CD4-positive, alpha-beta T cell treated with Interleukin-12 subunit alpha and Interleukin-12 subunit beta, for 1 hour (primary cell): ENCODE data around the gene SETD6.

ENCODE experiments used
- DNase-seq: peaks from one replicate; pipeline ENCODE4 v3.0.0-alpha.2; 2020

SETD6 gene

DNA sequence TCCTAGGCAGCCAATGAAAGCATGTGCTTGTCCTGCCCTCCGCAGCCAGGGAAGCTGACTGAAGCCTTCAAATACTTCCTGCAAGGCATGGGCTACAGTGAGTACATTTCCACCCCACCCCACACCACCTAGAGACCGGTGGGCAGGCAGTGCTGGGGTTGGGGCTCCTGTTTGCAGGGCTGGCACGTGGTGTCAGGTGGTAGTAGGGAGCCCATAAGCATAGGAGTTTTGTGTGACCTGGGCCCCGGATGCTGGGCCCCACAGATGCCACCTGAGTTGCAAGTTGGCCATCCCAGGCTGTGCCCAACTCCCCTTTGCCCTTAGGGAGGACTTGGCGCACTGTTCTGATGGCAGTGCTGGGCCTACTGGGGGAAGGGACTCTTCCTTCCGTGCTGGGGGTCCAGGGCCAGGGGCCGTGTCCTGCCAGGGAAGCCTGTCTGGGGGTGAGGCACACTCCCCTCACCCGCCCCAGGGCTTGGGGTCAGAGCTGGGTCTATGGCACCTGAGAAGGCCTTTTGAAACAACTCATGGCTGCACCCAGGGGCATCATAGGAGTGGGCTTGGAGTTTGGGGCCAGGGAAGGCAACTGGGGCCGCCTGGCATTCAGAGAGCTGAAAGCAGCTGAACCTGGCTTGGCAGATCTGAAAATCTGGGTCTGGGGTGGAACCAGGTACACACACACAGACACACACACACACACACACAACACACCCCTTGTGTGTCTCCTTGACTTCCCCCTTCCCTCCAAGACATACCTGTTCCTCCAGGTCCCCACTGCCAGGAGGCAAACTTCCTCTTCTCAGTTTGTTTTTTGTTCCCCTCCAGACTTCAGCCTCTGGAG, 5.8 kb upstream of the SETD6 start:
- DNase-seq, result no peak

DNA sequence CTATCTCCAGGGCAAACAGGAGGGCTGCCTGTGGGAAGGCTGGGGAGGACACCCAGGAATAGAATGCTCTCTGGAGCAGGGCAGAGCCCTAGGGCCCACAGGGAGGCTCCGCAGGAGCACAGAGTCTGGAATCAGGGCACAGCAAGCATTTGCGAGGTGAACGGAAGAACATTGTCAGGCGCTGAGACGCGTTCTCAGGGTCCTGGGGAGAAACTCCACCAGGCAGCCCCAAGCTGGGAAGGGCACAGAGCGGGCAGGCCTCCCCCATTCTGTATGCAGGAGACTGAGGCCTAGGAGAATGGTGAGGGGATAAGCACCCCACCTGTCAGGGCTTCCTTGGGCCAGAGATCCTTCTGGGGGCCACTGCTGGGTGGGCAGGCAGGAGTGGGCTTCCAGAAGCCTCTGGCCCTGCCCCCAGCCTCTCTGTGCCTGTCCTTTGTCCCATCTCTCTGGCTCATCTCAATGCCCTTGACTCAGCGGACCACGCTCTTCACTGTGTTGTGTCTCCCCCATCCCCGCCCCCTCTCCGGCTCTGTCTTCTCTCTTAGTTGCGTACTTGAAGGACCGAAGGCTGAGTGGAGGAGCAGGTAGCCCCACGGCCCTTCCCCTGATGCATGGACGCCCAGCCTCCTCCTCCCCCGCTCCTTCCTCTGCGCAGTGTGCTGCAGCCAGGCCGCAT, 5.1 kb upstream of the SETD6 start:
- DNase-seq, result no peak

DNA sequence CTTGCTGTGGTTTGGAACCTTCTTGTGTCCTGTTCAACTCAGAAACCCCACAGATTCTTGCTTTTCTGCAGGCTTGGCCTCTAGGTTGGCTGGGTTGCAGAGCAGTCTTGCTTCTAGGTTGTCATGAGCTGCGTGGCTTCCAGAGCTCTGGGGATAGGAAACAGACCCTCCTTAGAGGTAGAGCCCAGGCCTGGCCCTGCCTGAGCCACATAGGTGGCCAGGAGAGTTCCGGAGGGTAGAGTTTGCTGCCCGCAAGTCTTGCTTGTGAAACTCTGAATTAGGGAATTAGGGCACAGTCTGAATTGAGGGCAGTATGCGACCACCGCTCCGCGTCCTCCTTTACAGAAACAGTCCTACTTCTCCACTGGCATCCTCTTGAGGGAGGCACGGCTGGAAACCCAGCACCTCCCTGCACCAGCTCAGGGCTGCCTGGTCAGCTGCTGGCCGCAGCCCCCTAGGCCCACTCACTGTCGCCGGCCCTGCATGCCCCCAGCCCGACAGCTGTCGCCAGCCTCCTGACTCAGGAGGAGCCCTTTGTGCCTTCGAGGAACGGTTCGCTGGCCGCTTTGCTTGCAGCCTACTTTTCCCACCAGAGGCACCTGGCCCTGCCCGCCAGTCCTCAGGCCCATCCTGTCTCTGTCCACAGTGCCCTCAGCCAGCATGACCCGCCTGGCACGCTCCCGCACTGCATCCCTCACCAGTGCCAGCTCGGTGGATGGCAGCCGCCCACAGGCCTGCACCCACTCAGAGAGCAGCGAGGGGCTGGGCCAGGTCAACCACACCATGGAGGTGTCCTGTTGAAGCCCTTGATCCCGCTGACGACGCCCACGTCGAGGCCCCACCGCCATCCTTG, 4.3 kb upstream of the SETD6 start:
- no peak for DNase-seq

DNA sequence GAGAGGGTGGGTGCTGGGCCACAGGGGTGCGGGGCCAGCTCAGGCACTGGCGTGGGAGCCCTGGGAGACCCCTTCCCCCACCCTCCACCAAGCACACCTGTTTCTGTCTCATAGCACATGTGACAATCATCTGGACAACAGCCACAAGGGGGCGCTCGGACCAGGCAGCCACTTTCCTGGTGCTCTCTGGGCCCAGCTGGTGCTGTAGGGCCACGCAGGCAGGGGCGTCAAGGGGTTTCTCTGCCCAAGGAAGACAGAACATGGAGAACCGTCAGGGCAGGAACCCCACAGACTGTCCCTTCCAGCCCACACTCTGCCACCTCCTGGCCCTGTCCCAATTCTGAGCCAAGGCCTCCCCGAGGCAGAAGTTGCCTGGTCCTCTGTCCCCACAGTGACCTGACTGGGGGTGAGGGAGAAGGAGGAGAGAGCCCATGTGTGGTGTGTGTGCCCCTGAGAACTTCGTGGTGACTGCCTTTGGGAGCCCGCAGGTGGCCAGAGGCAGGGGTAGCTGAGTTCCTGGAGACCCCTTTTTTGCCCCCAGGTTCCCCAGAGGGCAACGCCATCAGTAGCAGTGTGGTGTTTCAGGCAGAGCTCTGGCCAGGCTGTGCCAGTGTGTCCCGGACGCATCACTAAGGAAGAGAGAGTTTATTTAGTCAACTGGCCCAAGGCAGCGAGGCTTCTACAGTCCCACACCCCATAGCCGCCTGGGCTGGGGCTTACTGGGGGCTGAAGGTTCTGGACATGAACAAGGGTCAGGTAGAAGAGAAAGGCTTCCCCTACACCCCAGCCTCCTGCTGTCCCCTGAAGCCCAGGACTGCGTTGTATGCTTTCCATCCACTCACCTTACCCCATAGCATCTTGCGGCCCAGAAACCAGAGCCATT, 3.1 kb upstream of the SETD6 start:
- DNase-seq, result peak; percentile 83

DNA sequence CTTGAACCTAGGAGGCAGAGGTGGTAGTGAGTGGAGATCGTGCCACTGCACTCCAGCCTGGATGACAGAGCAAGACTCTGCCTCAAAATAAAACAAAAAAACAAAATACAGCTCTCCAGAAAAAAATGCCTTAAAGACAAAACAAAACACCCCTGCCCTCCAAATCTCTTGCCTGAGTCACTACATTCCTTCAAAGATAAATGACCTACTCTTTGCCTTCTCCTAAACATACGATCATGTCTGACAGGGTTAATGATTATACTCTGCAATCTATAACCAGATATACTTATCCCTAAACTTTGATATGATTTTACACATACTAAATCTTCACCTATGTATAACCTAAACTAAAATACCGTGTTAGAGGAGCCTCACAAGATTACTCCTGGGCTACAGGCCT, 1.4 kb upstream of the SETD6 start:
- DNase-seq, result no peak

DNA sequence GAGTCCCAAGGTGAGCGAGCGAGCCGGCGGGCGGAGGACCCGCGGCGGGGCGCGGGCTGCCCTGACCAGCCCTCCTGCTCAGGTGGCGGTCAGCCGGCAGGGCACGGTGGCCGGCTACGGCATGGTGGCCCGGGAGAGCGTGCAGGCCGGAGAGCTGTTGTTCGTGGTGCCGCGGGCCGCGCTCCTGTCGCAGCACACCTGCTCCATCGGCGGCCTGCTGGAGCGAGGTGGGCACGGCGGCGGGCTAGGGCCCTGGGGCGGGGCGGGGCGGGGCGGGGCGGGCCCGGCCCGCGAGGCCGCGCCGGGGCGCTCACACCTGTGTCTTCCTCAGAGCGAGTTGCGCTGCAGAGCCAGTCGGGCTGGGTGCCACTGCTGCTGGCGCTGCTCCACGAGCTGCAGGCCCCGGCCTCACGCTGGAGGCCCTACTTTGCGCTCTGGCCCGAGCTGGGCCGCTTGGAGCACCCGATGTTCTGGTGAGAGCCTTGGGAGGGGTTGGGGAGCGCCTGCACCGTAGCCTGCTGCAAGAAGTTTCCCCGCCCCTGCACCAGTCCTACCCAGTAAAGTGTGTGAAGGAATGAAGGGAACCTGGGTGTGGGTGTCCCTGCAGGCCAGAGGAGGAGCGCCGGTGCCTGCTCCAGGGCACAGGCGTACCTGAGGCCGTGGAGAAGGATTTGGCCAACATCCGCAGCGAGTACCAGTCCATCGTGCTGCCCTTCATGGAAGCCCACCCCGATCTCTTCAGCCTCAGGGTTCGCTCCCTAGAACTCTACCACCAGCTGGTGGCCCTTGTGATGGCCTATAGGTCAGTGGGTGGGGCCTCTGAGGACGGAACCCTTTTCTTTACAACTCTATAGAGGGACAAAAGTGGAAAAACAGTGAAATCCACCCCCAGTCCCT, 802 bp downstream of the SETD6 start:
- DNase-seq, result peak; percentile 40

DNA sequence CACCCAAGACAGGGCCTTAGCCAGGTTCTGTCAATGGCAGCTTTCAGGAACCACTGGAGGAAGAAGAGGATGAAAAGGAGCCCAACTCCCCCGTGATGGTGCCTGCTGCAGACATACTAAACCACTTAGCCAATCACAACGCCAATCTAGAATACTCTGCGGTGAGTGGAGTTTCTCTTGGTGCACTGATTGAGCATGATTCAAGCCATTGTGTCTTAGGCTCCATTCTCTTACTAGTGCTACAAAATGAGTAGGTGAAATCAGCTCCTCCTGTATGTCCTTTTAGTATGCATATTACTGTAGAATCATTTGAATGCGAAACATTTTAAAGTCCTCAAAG, 1.4 kb downstream of the SETD6 start:
- no peak for DNase-seq

DNA sequence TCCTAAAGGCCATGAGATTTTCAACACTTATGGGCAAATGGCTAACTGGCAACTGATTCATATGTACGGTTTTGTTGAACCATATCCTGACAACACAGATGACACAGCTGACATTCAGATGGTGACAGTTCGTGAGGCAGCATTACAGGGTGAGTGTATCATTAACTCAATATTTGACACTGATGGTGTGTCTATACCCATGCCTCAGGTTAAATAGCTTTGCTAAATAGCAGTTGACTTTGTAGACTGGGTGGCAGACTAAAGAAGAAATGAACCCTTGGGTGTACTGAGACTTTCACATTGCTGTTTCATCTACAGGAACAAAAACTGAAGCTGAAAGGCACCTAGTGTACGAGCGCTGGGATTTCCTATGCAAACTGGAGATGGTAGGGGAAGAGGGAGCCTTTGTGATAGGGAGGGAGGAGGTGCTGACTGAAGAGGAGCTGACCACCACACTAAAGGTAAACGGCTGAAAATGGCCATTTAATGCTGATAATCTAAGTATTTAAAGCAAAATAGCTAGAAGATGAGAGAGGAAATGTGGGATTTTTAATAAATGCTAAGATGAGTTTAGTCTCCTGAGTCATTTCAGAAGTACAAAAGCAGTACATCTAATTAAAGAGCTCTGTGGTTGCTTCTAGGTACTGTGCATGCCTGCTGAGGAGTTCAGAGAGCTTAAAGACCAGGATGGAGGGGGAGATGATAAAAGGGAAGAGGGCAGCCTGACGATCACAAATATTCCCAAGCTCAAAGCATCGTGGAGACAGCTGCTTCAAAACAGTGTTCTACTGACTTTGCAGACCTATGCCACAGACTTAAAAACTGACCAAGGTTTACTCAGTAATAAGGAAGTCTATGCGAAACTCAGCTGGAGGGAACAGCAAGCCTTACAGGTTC, 3.0 kb downstream of the SETD6 start:
- DNase-seq, result no peak

DNA sequence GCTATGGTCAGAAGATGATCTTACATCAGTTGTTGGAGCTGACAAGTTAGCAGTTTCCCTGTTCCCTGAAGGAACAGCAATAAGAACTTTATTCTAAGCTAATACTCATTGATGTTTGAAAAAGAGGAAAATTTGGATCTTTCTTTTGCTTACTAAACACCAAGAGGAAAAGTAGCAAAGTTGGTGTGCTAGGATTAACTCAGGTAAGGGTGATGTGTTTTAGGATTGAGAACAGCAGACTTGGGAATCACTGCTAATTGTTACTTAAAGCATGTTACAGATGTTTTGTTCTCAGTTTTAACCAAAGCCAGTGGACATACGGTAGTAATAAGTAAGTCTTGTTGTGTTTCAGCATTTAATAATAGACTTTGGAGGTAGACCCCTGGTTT, 3.7 kb downstream of the SETD6 start:
- DNase-seq, result no peak

DNA sequence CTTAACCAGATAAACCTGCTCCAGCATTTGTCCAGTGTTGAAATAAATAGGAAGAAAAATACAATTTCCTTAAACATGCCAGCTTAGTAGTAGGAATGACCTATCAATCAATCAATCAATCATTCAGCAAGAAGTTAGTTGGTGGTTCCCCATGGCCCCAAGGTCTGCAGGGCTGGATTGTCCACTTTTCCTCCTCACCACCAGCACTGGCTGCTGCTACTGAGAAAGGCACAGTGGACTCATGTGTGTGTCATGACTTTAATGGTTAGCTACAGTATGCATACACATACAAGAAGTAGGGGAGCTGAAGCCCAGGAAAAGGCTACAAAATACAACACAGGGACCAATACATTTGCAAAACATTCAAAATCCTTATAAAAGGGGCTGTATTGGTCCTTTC, 4.4 kb downstream of the SETD6 start:
- no peak for DNase-seq

DNA sequence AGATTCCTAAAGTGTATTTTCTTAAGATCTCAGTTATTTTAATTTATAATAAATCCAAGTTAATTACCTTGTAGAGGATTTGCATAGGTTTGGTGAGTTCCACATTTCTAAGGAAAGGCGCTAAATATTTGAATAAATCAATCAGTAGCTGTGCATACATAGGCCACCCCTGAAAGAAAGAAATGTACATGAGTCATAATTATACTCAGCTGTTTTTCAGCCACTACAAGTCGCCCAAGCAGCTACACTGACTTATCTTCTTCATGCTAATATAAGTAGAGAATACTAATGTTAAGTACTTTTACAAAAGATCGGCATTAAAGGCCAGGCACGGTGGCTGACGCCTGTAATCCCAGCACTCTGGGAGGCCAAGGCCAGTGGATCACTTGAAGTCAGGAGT, 14.9 kb downstream of the SETD6 start:
- DNase-seq, result no peak

DNA sequence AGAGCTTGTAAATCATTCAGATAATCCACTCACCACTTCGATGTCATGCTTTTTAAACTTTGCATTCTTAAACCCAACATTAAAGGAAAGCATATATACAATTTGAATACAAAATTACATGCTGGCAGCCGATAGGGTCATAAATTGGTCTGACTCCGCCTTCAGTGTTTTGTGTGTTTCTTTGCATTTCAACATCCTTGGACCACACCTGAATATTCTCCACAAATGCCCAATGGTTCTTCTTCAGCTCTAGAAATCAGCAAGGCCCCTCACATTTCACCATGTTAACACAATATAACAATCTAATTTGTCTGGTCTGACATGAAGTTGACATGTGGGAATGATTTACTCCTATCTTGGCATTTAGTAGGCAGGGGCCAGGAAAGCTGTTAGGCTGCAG, 17.1 kb downstream of the SETD6 start:
- DNase-seq, result no peak

DNA sequence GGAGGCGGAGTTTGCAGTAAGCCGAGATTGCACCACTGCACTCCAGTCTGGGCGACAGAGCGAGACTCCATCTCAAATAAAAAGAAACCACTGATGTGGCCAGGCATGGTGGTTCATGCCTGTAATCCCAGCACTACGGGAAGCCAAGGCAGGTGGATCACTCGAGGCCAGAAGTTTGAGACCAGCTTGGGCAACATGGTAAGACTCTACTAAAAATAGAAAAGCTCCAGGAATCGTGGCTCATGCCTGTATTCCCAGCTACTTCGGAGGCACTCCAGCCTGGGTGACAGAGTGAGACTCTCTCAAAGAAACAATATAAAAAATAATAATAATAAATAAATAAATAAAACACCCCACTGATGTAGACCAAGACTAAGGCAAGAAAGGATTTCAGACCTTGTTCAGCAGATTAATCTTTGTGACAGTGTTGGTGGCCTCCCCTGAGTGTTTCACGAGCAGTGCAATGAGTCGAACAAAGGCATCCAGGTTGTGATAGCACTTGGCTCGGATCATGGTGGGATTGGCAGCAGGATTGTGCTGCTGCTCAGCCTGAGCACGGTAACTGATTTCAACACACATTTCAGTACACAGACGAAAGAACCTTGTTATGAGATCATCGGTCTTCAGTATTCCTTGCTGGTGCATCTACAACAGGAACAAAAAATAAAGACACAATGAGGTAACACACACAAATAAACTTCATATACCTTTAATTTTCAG, 18.6 kb downstream of the SETD6 start:
- DNase-seq, result no peak

DNA sequence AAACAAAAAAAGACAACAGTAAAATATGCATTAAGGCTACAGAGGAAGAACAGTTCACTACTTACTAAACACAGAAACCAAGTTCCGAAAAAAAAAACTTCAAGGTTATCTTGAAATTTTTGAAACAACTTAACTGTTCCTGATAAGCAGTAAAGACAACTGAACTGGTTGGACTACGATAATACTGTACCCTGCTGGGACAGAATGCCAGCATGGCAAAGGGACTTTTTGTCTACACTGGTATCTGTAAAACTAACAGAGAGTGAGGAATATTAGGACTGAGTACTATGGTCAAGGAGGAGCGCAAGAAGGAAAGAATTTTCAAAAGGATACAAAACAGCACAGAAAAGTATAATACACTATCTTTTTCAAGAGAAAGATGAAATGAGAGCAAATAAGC, 19.8 kb downstream of the SETD6 start:
- DNase-seq, result no peak

DNA sequence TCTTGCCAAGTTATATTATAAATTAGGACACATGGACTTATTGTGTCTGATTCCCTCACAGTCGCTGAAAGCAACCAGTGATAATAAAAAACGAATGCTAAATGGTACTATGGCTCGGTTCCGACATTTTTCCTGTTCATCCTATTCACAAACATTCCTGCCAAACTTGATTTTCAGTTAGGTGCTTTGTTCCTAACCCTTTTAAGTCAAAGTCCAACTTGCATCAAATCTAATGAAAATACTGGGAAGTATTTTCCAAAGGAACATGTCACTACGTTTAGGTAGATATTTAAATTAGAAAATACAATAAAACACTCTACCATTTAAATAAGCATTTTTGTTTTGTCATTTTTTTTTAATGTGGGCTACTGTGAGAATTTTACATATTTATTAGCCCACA, 21.0 kb downstream of the SETD6 start:
- DNase-seq, result no peak

DNA sequence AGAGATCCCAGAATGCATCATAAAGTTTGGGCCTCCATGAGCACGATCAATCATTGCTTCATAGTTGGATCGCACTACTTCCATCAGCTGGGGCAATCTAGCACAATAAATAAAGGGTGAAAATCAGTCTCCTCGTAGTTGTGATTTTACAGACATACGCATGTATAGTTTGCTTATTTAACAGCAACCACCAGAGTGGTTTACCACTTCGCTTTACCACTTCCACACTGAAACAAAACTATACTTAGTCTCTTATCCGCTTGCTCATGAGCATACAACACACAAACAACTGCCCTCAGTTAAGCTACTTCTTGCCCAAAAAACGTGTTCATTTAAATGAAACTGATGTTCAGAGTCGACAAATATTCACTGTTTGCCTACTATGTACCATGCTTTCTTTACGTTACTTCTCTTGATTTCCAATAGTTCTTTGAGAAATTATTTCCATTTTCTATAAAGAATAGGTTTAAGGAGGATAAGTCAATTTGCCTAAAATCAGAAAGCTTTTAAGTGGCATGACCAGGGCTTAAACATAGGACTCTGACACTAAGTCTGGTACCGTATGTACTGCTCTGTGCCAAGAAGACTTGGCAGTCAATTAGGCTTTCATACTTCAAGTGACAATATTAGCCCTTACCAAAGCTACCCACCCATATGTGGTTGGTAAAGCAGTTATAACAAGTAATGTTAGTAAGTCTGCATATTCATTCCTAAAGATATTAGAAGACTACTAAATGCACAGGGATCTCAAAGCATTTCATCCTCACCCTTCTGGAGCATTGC, 22.0 kb downstream of the SETD6 start:
- DNase-seq, result no peak

DNA sequence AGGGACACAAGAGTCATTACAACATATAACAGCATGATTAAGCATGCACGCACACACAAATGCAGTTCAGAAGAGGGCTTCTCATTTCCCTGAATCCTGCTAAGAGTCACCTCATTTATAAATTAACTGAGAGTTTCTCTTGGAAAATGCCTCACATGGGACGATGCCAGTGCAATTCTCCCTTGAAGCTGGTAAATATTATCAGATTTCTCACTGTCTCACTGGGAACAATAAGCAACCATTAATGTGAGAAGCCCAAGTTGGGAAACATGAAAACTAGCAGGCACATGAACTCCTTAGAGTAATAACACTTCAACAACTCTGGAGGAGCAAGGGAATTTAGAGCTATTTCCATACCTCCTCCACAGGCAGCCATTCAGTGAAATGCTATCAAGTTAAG, 26.4 kb downstream of the SETD6 start:
- no peak for DNase-seq

DNA sequence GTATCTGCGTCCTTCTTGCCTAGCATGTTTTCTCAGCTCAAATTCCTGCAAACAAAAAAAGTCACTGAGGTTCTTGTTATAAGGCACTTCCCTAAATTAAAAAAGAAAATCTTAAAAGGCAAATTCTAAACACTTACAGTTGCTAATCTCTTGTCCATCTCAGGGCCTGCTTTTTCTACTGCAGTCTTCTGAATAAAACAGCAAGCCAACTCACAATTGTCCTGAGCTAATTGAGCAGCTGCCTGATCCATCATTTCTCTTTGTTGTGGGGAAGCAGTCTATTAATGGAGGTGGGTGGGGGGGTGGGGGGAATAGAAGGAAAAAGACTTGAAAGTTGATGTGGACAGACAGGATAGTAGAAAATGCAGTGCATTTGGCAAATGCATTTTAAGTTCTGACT, 27.0 kb downstream of the SETD6 start:
- DNase-seq, result no peak

DNA sequence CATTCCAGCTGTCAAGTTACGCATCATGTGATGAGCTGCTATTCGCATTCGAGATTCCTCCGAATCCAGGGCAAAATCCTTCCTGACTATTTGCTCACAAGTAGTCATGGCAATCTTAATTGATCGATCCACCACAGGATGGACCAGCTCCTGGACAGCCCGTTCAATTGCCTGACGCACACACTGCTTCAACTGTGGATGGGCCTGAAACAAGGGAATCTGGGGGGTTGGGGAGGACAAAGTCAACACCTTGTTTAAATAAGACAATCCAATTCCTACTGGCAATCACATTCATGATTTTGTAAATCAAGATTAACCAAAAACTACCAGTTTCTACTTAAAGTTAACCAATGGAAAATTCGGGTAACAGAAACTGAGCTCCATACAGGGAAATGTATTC, 28.4 kb downstream of the SETD6 start:
- DNase-seq, result no peak
